ENCODE data around the gene ARHGEF10L.

- no peak for TF ChIP-seq CTCF (conservative IDR thresholded peaks at IDR 0.05; ENCODE audit: low read depth, low read length)
- no peak for TF ChIP-seq EZH2 (IDR thresholded peaks at IDR 0.05; ENCODE audit: low read length, unreplicated experiment)
- TF ChIP-seq EZH2phosphoT487 (IDR thresholded peaks at IDR 0.05; ENCODE audit: borderline replicate concordance, low read length) = no peak
These were observed 186.5 kb downstream of the ARHGEF10L start for GRCh38 chr1:17725811-17726582.

All from PC-3 (cell line).